Trophoblast cell (in vitro differentiated cells and primary cell): Measurements from ENCODE around the gene ACBD7.

Source experiments
- DNase-seq, 2 donors: peaks; one replicate each; pipeline ENCODE4 v3.0.0-alpha.2; 2016
- H2AFZ ChIP-seq: 2 replicates; pipeline ENCODE4 v1.6.1; 2013; ENCODE audit warnings: low read length, moderate library complexity, mild to moderate bottlenecking; ENCODE audit not compliant: insufficient read depth, poor library complexity
- H2AK5ac ChIP-seq: 2 replicates; pipeline ENCODE4 v1.6.1; 2013; ENCODE audit warnings: mild to moderate bottlenecking, low read length
- H2BK120ac ChIP-seq: 2 replicates; pipeline ENCODE4 v1.6.1; 2013; ENCODE audit warnings: low read length, mild to moderate bottlenecking, moderate library complexity; ENCODE audit not compliant: insufficient read depth, poor library complexity
- H2BK12ac ChIP-seq: 2 replicates; pipeline ENCODE4 v1.6.1; 2013; ENCODE audit warnings: mild to moderate bottlenecking, low read length, moderate library complexity
- H2BK5ac ChIP-seq: 2 replicates; pipeline ENCODE4 v1.6.1; 2013; ENCODE audit warnings: low read length, low read depth, moderate library complexity, mild to moderate bottlenecking; ENCODE audit not compliant: poor library complexity
- H3K14ac ChIP-seq: 2 replicates; pipeline ENCODE4 v1.6.1; 2013; ENCODE audit warnings: mild to moderate bottlenecking, low read length
- H3K18ac ChIP-seq: 2 replicates; pipeline ENCODE4 v1.6.1; 2013; ENCODE audit warnings: mild to moderate bottlenecking, low read length
- H3K23ac ChIP-seq: 2 replicates; pipeline ENCODE4 v1.6.1; 2013; ENCODE audit warnings: low read length
- H3K27ac ChIP-seq: 2 replicates; pipeline ENCODE4 v1.5.1; 2013; ENCODE audit warnings: low read depth, mild to moderate bottlenecking, inconsistent platforms, low read length, moderate library complexity
- H3K27me3 ChIP-seq: 2 replicates; pipeline ENCODE4 v1.6.1; 2013; ENCODE audit warnings: inconsistent platforms, mild to moderate bottlenecking, low read length, moderate library complexity; ENCODE audit not compliant: insufficient read depth
- H3K36me3 ChIP-seq, 2 experiments: 1 replicate in 1 of 2; 2 replicates in 1 of 2; pipeline ENCODE4 v1.6.1; 2013; ENCODE audit warnings: low read length in 2 of 2, mild to moderate bottlenecking in 2 of 2, moderate library complexity in 1 of 2; ENCODE audit not compliant: insufficient read depth in 2 of 2, control insufficient read depth in 1 of 2
- H3K4ac ChIP-seq: 2 replicates; pipeline ENCODE4 v1.6.1; 2013; ENCODE audit warnings: low read depth, mild to moderate bottlenecking, low read length, moderate library complexity
- H3K4me1 ChIP-seq, 2 experiments: 1 replicate in 1 of 2; 2 replicates in 1 of 2; pipeline ENCODE4 v1.6.1; 2013; ENCODE audit warnings: low read length in 2 of 2, mild to moderate bottlenecking in 2 of 2, moderate library complexity in 1 of 2; ENCODE audit not compliant: insufficient read depth in 2 of 2, control insufficient read depth in 1 of 2
- H3K4me2 ChIP-seq: 2 replicates; pipeline ENCODE4 v1.6.1; 2013; ENCODE audit warnings: inconsistent platforms, mild to moderate bottlenecking, low read length, moderate library complexity
- H3K4me3 ChIP-seq: 2 replicates; pipeline ENCODE4 v1.5.1; 2013; ENCODE audit warnings: mild to moderate bottlenecking, low read depth, low read length, inconsistent platforms
- H3K79me1 ChIP-seq: one replicate; pipeline ENCODE4 v1.6.1; 2013; ENCODE audit warnings: low read length
- H3K79me2 ChIP-seq: 2 replicates; pipeline ENCODE4 v1.6.1; 2013; ENCODE audit warnings: low read length, mild to moderate bottlenecking; ENCODE audit not compliant: control insufficient read depth, insufficient read depth, poor library complexity
- H3K9ac ChIP-seq: 2 replicates; pipeline ENCODE4 v1.6.1; 2013; ENCODE audit warnings: mild to moderate bottlenecking, low read length
- H3K9me3 ChIP-seq: 2 replicates; pipeline ENCODE4 v1.6.1; 2013; ENCODE audit warnings: low read depth, mild to moderate bottlenecking, control low read depth, inconsistent platforms, low read length; ENCODE audit not compliant: insufficient read depth
- H4K12ac ChIP-seq: 2 replicates; pipeline ENCODE4 v1.6.1; 2013; ENCODE audit warnings: low read depth, mild to moderate bottlenecking, low read length, moderate library complexity
- H4K8ac ChIP-seq: 2 replicates; pipeline ENCODE4 v1.6.1; 2013; ENCODE audit warnings: low read depth, mild to moderate bottlenecking, low read length, moderate library complexity
- H4K91ac ChIP-seq: one replicate; pipeline ENCODE4 v1.6.1; 2013; ENCODE audit warnings: low read depth, mild to moderate bottlenecking, low read length, moderate library complexity
- WGBS: extraction: QIAGEN DNeasy Blood & Tissue Kit; methylation state at CpG from one replicate; pipeline ENCODE4 v1.1.7; 2013; ENCODE audit warnings: missing lambda C conversion rate; ENCODE audit not compliant: insufficient read length, insufficient coverage; ENCODE audit errors: extremely low coverage; 5-methylcytosine and 5-hydroxymethylcytosine counted together

ACBD7 gene

DNA sequence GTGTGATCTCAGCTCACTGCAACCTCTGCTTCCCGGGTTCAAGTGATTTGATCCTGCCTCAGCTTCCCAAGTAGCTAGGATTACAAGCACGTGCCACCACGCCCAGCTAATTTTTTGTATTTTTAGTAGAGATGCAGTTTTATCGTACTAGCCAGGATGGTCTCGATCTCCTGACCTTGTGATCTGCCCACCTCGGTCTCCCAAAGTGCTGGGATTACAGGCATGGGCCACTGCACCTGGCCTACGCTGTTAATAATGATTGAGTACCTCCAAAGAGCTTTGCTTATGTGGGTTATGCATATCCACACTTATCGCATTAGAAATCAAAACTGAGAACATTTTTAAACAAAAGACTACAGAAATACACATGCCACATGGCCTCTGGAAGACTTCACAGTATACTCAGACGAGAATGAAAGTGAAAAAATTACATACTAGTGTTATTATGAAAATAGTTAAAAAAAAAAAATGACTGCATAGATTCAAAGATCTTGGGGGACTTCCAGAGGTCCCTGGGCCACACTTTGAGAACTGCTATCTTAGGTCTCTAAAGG, 34.0 kb upstream of the ACBD7 start:
- no peak overlapping the region for H4K8ac ChIP-seq
- no peak overlapping the region for H3K4me3 ChIP-seq
- no peak overlapping the region for H2BK5ac ChIP-seq
- H3K14ac ChIP-seq = no peak overlapping the region
- H3K4ac ChIP-seq = no peak overlapping the region
- H3K79me2 ChIP-seq = no peaks in the 10 kb centered on the region
- no peak overlapping the region for H3K9ac ChIP-seq
- no peak overlapping the region for H3K4me2 ChIP-seq
- H3K27ac ChIP-seq = no peak overlapping the region
- H4K12ac ChIP-seq = no peak overlapping the region
- H3K9me3 ChIP-seq = no peaks in the 10 kb centered on the region
- H3K4me1 ChIP-seq = no peaks in the 10 kb centered on the region
- no peak overlapping the region for H3K23ac ChIP-seq
- H3K27me3 ChIP-seq = no peaks in the 10 kb centered on the region
- no peak overlapping the region for H2BK12ac ChIP-seq
- no CpG with 5 or more reads among the region's 9 CpGs for WGBS
- H3K79me1 ChIP-seq = no peaks in the 10 kb centered on the region
- no peak overlapping the region for H3K18ac ChIP-seq
- no peak overlapping the region for H4K91ac ChIP-seq
- no peak overlapping the region for H2BK120ac ChIP-seq
- DNase-seq = no peak
- H3K36me3 ChIP-seq = peaks cover 3% of the 10 kb centered on the region in 2 experiments
- H2AFZ ChIP-seq = no peak overlapping the region
- no peak overlapping the region for H2AK5ac ChIP-seq

DNA sequence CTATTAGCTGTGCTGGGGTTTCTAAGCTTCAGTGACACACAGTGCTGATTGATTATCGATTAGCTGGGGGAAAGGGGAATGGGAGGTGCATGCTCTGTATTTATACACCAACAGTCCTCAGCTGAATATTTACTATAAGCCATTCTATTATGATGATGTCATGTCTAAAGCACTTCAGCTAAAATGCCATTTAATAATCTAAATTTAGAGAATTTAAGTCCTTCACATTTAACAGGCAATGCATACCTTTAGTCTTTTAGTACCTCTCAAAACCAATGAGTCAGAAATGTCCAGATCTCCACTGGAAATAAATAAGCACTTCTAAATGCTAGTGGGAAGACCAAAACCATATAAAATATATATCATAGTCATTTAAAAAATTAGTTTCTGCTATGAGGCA, 33.1 kb upstream of the ACBD7 start:
- H3K27ac ChIP-seq = no peak overlapping the region
- no peak for DNase-seq
- no peak overlapping the region for H3K4ac ChIP-seq
- no peak overlapping the region for H3K4me2 ChIP-seq
- H3K23ac ChIP-seq = no peak overlapping the region
- H2BK5ac ChIP-seq = no peak overlapping the region
- no peak overlapping the region for H2AK5ac ChIP-seq
- WGBS = no CpG with 5 or more reads among the region's 1 CpG
- H2BK120ac ChIP-seq = no peak overlapping the region
- no peaks in the 10 kb centered on the region for H3K79me2 ChIP-seq
- H3K4me1 ChIP-seq = no peaks in the 10 kb centered on the region
- H4K91ac ChIP-seq = no peak overlapping the region
- no peaks in the 10 kb centered on the region for H3K9me3 ChIP-seq
- no peak overlapping the region for H3K4me3 ChIP-seq
- peaks cover 3% of the 10 kb centered on the region in 2 experiments for H3K36me3 ChIP-seq
- no peak overlapping the region for H3K14ac ChIP-seq
- H4K8ac ChIP-seq = no peak overlapping the region
- no peaks in the 10 kb centered on the region for H3K79me1 ChIP-seq
- no peak overlapping the region for H3K18ac ChIP-seq
- no peak overlapping the region for H4K12ac ChIP-seq
- no peak overlapping the region for H3K9ac ChIP-seq
- H2AFZ ChIP-seq = no peak overlapping the region
- H2BK12ac ChIP-seq = no peak overlapping the region
- H3K27me3 ChIP-seq = no peaks in the 10 kb centered on the region

DNA sequence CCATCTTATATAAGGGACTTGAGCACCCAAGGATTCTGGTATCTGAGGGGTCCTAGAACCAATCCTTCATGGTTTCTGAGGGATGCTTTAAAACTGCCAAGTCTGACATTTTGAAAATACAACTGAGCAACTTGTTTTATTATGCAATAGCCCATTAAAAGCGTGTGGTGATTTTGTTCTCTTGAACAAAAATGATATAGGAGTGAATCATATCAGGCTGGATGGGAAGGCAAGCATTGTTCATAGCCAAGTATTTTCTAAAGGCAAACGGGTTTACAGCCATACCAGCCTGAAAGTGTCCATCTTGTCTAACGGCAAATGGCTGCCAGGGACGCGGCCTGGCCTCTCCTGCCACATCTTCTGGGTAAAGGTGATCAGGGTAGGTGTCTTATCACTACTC, 31.9 kb upstream of the ACBD7 start:
- H3K4me2 ChIP-seq = no peak overlapping the region
- H3K9me3 ChIP-seq = no peaks in the 10 kb centered on the region
- H3K79me1 ChIP-seq = no peaks in the 10 kb centered on the region
- no CpG with 5 or more reads among the region's 5 CpGs for WGBS
- DNase-seq = no peak
- H2AFZ ChIP-seq = no peak overlapping the region
- no peak overlapping the region for H3K18ac ChIP-seq
- H2BK5ac ChIP-seq = no peak overlapping the region
- no peak overlapping the region for H2AK5ac ChIP-seq
- no peak overlapping the region for H3K4me3 ChIP-seq
- H3K23ac ChIP-seq = no peak overlapping the region
- no peak overlapping the region for H3K4ac ChIP-seq
- no peaks in the 10 kb centered on the region for H3K79me2 ChIP-seq
- no peak overlapping the region for H4K12ac ChIP-seq
- no peak overlapping the region for H3K27ac ChIP-seq
- no peak overlapping the region for H3K14ac ChIP-seq
- no peak overlapping the region for H3K9ac ChIP-seq
- no peaks in the 10 kb centered on the region for H3K27me3 ChIP-seq
- no peak overlapping the region for H4K91ac ChIP-seq
- H4K8ac ChIP-seq = no peak overlapping the region
- H3K4me1 ChIP-seq = no peaks in the 10 kb centered on the region
- H2BK120ac ChIP-seq = no peak overlapping the region
- H2BK12ac ChIP-seq = no peak overlapping the region
- H3K36me3 ChIP-seq = peaks cover 3% of the 10 kb centered on the region in 2 experiments

DNA sequence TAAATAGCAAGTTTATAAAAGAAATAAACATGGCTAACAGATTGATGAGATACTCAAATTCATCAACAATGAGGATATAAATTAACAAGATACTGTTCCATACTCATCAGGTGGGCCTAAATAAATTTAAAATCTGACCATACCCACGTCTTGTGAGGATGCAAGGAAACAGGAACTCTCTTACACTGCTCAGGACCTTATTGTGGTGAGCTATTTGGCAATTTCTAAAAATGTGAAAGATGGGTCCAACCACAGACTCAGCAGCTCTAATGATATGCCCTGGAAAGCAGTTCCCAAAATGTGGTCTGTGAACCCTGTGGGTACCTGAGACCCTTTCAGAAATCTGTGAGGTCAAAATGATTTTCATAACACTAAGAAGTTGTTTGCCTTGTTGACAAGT, 30.0 kb upstream of the ACBD7 start:
- H2AFZ ChIP-seq = no peak overlapping the region
- H3K4me2 ChIP-seq = no peak overlapping the region
- H3K27ac ChIP-seq = no peak overlapping the region
- no peak overlapping the region for H3K23ac ChIP-seq
- H3K27me3 ChIP-seq = no peaks in the 10 kb centered on the region
- no peaks in the 10 kb centered on the region for H3K79me2 ChIP-seq
- no peak for DNase-seq
- H3K36me3 ChIP-seq = peaks cover 3% of the 10 kb centered on the region in 2 experiments
- H4K12ac ChIP-seq = no peak overlapping the region
- H3K4me3 ChIP-seq = no peak overlapping the region
- no peaks in the 10 kb centered on the region for H3K79me1 ChIP-seq
- H3K14ac ChIP-seq = no peak overlapping the region
- H3K4ac ChIP-seq = no peak overlapping the region
- H3K4me1 ChIP-seq = no peaks in the 10 kb centered on the region
- H3K9me3 ChIP-seq = no peaks in the 10 kb centered on the region
- H2BK12ac ChIP-seq = no peak overlapping the region
- no peak overlapping the region for H4K8ac ChIP-seq
- no peak overlapping the region for H2BK5ac ChIP-seq
- H3K18ac ChIP-seq = no peak overlapping the region
- no peak overlapping the region for H2AK5ac ChIP-seq
- no peak overlapping the region for H3K9ac ChIP-seq
- no peak overlapping the region for H2BK120ac ChIP-seq
- no CpG with 5 or more reads among the region's 1 CpG for WGBS
- no peak overlapping the region for H4K91ac ChIP-seq
